Measurements from ENCODE around the gene LOXL1.

Gene LOXL1

GRCh38 chr15:73941449-73941848 lies 15.2 kb downstream of the LOXL1 start:
- ChIA-PET CTCF (interaction anchor here (0.6 to 1.3 kb wide), 3 partner anchors 14 to 35 kb away, joined by 3 read pairs; no protein-coding TSS in a partner anchor), POLR2A (ENCODE audit: low non-redundant PET) (no interaction called here)
- DNase-seq (ENCODE audit: low spot score), result no peak
- TF ChIP-seq, protein P1, sequence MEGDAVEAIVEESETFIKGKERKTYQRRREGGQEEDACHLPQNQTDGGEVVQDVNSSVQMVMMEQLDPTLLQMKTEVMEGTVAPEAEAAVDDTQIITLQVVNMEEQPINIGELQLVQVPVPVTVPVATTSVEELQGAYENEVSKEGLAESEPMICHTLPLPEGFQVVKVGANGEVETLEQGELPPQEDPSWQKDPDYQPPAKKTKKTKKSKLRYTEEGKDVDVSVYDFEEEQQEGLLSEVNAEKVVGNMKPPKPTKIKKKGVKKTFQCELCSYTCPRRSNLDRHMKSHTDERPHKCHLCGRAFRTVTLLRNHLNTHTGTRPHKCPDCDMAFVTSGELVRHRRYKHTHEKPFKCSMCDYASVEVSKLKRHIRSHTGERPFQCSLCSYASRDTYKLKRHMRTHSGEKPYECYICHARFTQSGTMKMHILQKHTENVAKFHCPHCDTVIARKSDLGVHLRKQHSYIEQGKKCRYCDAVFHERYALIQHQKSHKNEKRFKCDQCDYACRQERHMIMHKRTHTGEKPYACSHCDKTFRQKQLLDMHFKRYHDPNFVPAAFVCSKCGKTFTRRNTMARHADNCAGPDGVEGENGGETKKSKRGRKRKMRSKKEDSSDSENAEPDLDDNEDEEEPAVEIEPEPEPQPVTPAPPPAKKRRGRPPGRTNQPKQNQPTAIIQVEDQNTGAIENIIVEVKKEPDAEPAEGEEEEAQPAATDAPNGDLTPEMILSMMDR (conservative IDR thresholded peaks at IDR 0.05; ENCODE audit: low read depth), result no peak
- H3K27ac ChIP-seq, result peak overlapping the region; percentile 14; the same call in 1 of the 2 replicates

DNA sequence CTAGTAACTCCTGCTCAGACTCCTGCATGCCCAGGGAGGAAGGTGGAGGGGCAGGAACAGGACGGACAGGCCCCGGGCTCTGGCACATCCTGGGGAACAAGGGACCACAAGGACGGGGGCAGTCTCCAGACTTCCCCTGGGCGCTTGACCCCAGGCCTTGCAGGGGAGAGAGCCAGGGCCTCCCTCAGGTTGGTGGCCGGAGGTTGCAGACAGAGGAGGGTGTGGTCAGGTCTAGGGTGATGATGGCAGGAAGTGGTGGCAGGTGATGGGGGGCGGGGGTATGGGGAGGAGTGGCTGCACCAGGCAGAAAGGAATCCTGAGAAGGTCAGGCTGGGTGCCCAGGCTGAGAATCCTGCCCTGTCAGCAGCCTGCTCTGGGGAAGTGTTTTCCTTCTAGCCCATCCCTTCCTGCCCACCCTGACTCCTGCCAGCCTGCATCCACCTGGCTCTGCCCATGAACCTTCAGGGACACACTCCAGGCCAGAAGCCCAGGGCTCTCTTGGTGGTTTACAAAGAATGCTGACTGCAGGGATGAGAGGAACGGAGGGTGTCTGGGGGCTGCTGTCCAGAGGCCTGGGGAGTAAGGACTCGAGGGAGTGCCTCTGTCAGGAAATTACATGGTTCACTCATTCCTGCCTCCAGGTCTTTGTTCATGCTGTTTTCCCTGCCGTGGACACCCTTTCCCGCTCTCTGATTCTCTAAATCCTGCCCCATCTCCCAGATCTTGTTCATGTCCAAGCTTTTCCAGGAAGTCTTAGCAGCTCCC lies 15.8 kb downstream of the LOXL1 start:
- POLR2A ChIA-PET (ENCODE audit: low non-redundant PET), result no interaction called here
- no peak for DNase-seq (ENCODE audit: low spot score)
- peak overlapping the region; percentile 14; the same call in 1 of the 2 replicates for H3K27ac ChIP-seq
- CTCF ChIA-PET, result interaction anchor here (0.5 to 1.3 kb wide), 2 partner anchors 31 to 409 kb away, joined by 3 read pairs; no protein-coding TSS in a partner anchor
- TF ChIP-seq, protein P1 (conservative IDR thresholded peaks at IDR 0.05; ENCODE audit: low read depth), result no peak

- TF ChIP-seq, protein P1 (conservative IDR thresholded peaks at IDR 0.05; ENCODE audit: low read depth), result no peak
- no peak overlapping the region for H3K27ac ChIP-seq
- ChIA-PET POLR2A (ENCODE audit: low non-redundant PET) (no interaction called here), CTCF (interaction anchor here (0.5 kb wide), 1 partner anchor 409 kb away, joined by 3 read pairs; no protein-coding TSS in a partner anchor)
- no peak for DNase-seq (ENCODE audit: low spot score)
These were observed 16.5 kb downstream of the LOXL1 start for GRCh38 chr15:73942751-73943270.

- POLR2A ChIA-PET (ENCODE audit: low non-redundant PET), result no interaction called here
- TF ChIP-seq, protein P1 (conservative IDR thresholded peaks at IDR 0.05; ENCODE audit: low read depth), result no peak
- H3K27ac ChIP-seq, result no peak overlapping the region; the same call in 1 of the 2 replicates
- CTCF ChIA-PET, result no interaction called here
- no peak for DNase-seq (ENCODE audit: low spot score)
These were observed 18.2 kb downstream of the LOXL1 start for GRCh38 chr15:73944161-73945129.

DNA sequence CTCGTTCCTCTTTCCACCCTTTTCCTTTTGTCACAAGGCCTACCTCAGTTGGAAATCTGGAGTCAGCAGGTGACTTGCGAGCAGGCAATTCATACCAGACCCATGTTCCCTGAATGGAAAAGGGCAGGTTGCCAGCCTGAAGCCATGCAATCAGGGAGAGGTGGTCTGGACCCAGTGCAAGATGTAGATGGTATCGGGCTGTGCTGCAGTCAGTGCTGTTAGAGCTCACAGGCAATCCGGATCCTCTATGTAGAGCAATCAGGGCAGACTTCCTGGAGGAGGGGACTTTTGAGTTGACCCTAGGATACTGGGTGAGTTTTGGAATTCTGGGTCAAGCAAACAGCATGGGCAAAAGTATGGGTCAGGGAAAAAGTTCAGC lies 18.9 kb downstream of the LOXL1 start:
- CTCF ChIA-PET, result interaction anchor here (0.5 kb wide), 1 partner anchor 256 kb away, joined by 3 read pairs; no protein-coding TSS in a partner anchor
- POLR2A ChIA-PET (ENCODE audit: low non-redundant PET), result no interaction called here
- H3K27ac ChIP-seq, result no peak overlapping the region
- no peak for DNase-seq (ENCODE audit: low spot score)
- TF ChIP-seq, protein P1 (conservative IDR thresholded peaks at IDR 0.05; ENCODE audit: low read depth), result no peak
